Natural killer cell (primary cell): ENCODE results near the gene MKRN3. TPM values are rescaled to one million over a fixed set of nuclear protein-coding genes. Genes with fewer than 3 reads are reported as not detected.

Source experiments
- total RNA-seq, 4 donors: library from RNA; stranded (reverse); fragments of 120-200 nt in 1 of 4; gene quantifications; one replicate each; pipeline versions ENCODE4 v1.2.3 to v1.2.4, GENCODE V29; 2013 to 2022

MKRN3 gene
- total RNA-seq, 3 donors from 2014 or later (not counting 1 experiment from before 2014, with no cell fraction given), result 0.30 to 4.7 (median 1.8) TPM

Other genes starting within 250 kb of the MKRN3 start
- not detected for gene GOLGA6L26, start 231.5 kb upstream of the MKRN3 start, total RNA-seq
- 1 to 10 TPM; 2.3 to 6.0 (median 2.8) TPM for gene GOLGA8S, start 210.9 kb upstream of the MKRN3 start, total RNA-seq
- not detected for gene GOLGA6L2, start 118.4 kb upstream of the MKRN3 start, total RNA-seq
- gene MAGEL2, start 82.2 kb downstream of the MKRN3 start, total RNA-seq, result not detected
- under 1 TPM in 2 of 3 donors, not detected in 1; 0.23 to 0.29 TPM for gene NDN, start 121.6 kb downstream of the MKRN3 start, total RNA-seq